Ovary (tissue), 3 donors: ENCODE measurements around the gene SGSH.

ENCODE experiments used
- CTCF ChIP-seq, 3 donors: fragments of 450-650 bp in 2 of 3; fragments of 200-600 bp in 1 of 3; IDR thresholded peaks; one replicate each; pipeline versions ENCODE4 v1.5.1 to v1.8.0; 2016 to 2022; ENCODE audit warnings: antibody characterized with exemption in 3 of 3, mild to moderate bottlenecking in 1 of 3
- POLR2A ChIP-seq: fragments of 450-650 bp; IDR thresholded peaks from one replicate; pipeline ENCODE4 v1.6.1; 2017; ENCODE audit warnings: antibody characterized with exemption, mild to moderate bottlenecking, moderate library complexity
- donor health status: DM: no; HTN: no; CAD: no.

- no peak for TF ChIP-seq CTCF (IDR thresholded peaks at IDR 0.05)
- TF ChIP-seq POLR2A, result no peak
Measured at GRCh38 chr17:80248001-80248893, 28.1 kb upstream of the SGSH start.
